Testis (tissue), 3 donors: ENCODE measurements around the gene PRR15L. TPM values are rescaled to one million over a fixed set of nuclear protein-coding genes. Genes with fewer than 3 reads are reported as not detected.
"Not testable (repeated sequence)": the region's sequence is repeated elsewhere in the genome, so short reads cannot be mapped to it uniquely, and the experiment has no call there.

Source experiments
- DNase-seq: peaks from one replicate; pipeline ENCODE4 v3.0.0-alpha.2; 2019
- H3K27ac ChIP-seq, 2 donors: fragments of 200-600 bp; sonication (generic); one replicate each; pipeline ENCODE4 v1.5.1; 2019
- H3K27me3 ChIP-seq: fragments of 200-600 bp; sonication (generic); one replicate; pipeline ENCODE4 v1.5.1; 2019
- H3K36me3 ChIP-seq: fragments of 200-600 bp; sonication (generic); one replicate; pipeline ENCODE4 v1.5.1; 2017; ENCODE audit warnings: low read depth; ENCODE audit errors: missing control alignments
- H3K4me1 ChIP-seq: fragments of 200-600 bp; sonication (generic); one replicate; pipeline ENCODE4 v1.5.1; 2019
- H3K4me3 ChIP-seq, 2 donors: fragments of 200-600 bp; sonication (generic); one replicate each; pipeline ENCODE4 v1.5.1; 2017 to 2019
- H3K9me3 ChIP-seq: fragments of 200-600 bp; sonication (generic); one replicate; pipeline ENCODE4 v1.5.1; 2017
- CTCF ChIP-seq, 3 experiments: fragments of 450-650 bp in 2 of 3; fragments of 200-600 bp in 1 of 3; sonication (generic) in 1 of 3; IDR thresholded peaks; one replicate each; pipeline ENCODE4 v1.5.1; 2016 to 2019; ENCODE audit warnings: antibody characterized with exemption in 3 of 3, mild to moderate bottlenecking in 2 of 3, moderate library complexity in 1 of 3
- POLR2A ChIP-seq: fragments of 450-650 bp; IDR thresholded peaks from one replicate; pipeline ENCODE4 v1.6.1; 2017; ENCODE audit warnings: antibody characterized with exemption, mild to moderate bottlenecking, moderate library complexity
- WGBS, 2 donors: methylation state at CpG; one replicate each; pipeline ENCODE4 v1.1.5; 2018; 5-methylcytosine and 5-hydroxymethylcytosine counted together
- intact Hi-C: fragments of 100-400 bp; cut with DNase I; formaldehyde crosslinking; loops from one replicate; pipeline ENCODE4 v1.15.1; 2023; ENCODE audit warnings: low total_unique reads
- polyA plus RNA-seq: library from polyadenylated mRNA; stranded (reverse); fragments of 350-450 nt; fragmentation: Illumina TruSeq; extraction: RNeasy Lipid Tissue Mini Kit (QIAGEN cat#74804); gene quantifications from one replicate; pipeline ENCODE4 v1.2.3, GENCODE V29; 2014; ENCODE audit warnings: low read depth, low replicate concordance; ENCODE audit not compliant: insufficient read depth
- total RNA-seq, 2 donors: library from RNA; depleted of rRNA; stranded (reverse); fragments of >200 nt; gene quantifications; one replicate each; pipeline ENCODE4 v1.2.3, GENCODE V29; 2016

PRR15L gene
- total and polyA plus RNA-seq, 3 donors from 2014 or later, result 0.55 to 6.2 (median 2.5) TPM

- intact Hi-C loops, result no loop called here
- TF ChIP-seq CTCF (IDR thresholded peaks at IDR 0.05), result no peak
- no peak for TF ChIP-seq POLR2A
- Histone ChIP-seq H3K4me1 (no peaks in the 10 kb centered on the region), H3K9me3 (no peaks in the 10 kb centered on the region), H3K27me3 (no peaks in the 10 kb centered on the region), H3K27ac (no peak overlapping the region), H3K4me3 (no peak overlapping the region), H3K36me3 (no peaks in the 10 kb centered on the region)
- 75 to 100% methylated on average over 1 of the region's 1 CpG for WGBS, 2 donors
- no peak for DNase-seq
Measured at GRCh38 chr17:47989700-47990099, 32.0 kb upstream of the PRR15L start.

GRCh38 chr17:47989159-47989558, 31.5 kb upstream of the PRR15L start:
- H3K4me3 ChIP-seq, result no peak overlapping the region
- intact Hi-C loops, result no loop called here
- TF ChIP-seq CTCF (IDR thresholded peaks at IDR 0.05) (no peak), POLR2A (no peak)
- no peaks in the 10 kb centered on the region for H3K27me3 ChIP-seq
- H3K27ac ChIP-seq, result no peak overlapping the region
- H3K9me3 ChIP-seq, result no peaks in the 10 kb centered on the region
- H3K36me3 ChIP-seq, result no peaks in the 10 kb centered on the region
- no peaks in the 10 kb centered on the region for H3K4me1 ChIP-seq
- DNase-seq, result no peak
- WGBS, 2 donors, result 86 to 87% methylated on average over 10 of the region's 10 CpGs

GRCh38 chr17:47988445-47988844, 30.8 kb upstream of the PRR15L start:
- H3K27ac ChIP-seq, H3K4me1 ChIP-seq, DNase-seq, H3K27me3 ChIP-seq, H3K4me3 ChIP-seq, intact Hi-C loops, H3K9me3 ChIP-seq, H3K36me3 ChIP-seq: not testable (repeated sequence)
- 92 to 94% methylated on average over 1 of the region's 1 CpG for WGBS, 2 donors

- intact Hi-C loops, result no loop called here
Measured at GRCh38 chr17:47987240-47987835, 29.7 kb upstream of the PRR15L start.

GRCh38 chr17:47986520-47986919, 28.8 kb upstream of the PRR15L start:
- Histone ChIP-seq H3K36me3 (no peaks in the 10 kb centered on the region), H3K4me3 (no peak overlapping the region), H3K4me1 (no peaks in the 10 kb centered on the region), H3K9me3 (no peaks in the 10 kb centered on the region), H3K27ac (no peak overlapping the region), H3K27me3 (no peaks in the 10 kb centered on the region)
- intact Hi-C loops, result no loop called here
- DNase-seq, result no peak
- no peak for TF ChIP-seq CTCF (IDR thresholded peaks at IDR 0.05)
- whole genome bisulfite sequencing, 2 donors, result 80 to 84% methylated on average over 5 of the region's 5 CpGs

More at GRCh38 chr17:47987240-47987835, 29.7 kb upstream of the PRR15L start:
- H3K27ac ChIP-seq, result no peak overlapping the region
- no peaks in the 10 kb centered on the region for H3K9me3 ChIP-seq
- no peaks in the 10 kb centered on the region for H3K4me1 ChIP-seq
- DNase-seq, result no peak
- no peaks in the 10 kb centered on the region for H3K27me3 ChIP-seq
- TF ChIP-seq CTCF (IDR thresholded peaks at IDR 0.05) (no peak), POLR2A (no peak)
- 65 to 76% methylated on average over 17 of the region's 17 CpGs for WGBS, 2 donors
- no peak overlapping the region for H3K4me3 ChIP-seq
- no peaks in the 10 kb centered on the region for H3K36me3 ChIP-seq
